Inflammatory macrophage treated with lipopolysaccharide for 1 hour (primary cell): Measurements from ENCODE around the gene ZNF598.
A peak's percentile ranks its signal among the peaks of the same experiment; 100 is the strongest.

Experiments
- DNase-seq, 2 donors: peaks; one replicate each; pipeline ENCODE4 v3.0.0-alpha.2; 2020 to 2022

The ZNF598 gene

DNA sequence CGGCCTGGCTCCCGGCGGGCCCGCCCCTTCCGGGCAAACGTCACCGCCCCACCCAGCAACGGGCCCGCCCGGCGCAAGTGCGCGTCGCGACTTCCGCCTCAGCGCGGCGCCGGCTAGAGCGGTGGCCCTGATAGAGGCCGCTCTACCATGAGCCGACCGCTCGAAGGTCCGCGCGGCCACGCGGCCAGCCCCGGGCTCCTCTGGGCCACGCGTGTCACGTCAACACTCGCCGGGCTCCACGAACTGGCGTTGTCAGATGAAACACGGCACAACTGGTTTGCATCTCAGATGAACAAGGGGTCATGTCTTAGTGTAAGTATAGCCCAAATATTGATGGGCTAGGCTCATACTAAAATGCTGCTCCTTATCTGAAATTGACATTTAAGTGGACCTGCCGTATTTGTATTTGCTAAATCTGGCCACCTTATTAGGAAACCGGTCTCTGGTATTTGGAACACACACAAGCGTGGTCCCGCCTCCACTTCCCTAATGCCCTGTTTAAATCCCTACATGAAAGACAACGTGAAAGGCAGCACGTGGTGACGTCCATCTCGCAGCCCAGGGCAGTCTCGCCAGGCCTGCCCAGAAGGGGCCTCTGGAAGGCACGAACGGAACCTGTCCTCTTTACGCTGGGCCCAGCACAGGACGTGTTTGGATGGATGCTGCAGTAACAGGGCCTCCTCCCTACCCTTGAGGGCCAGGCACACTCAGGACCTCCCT is at the start of gene ZNF598:
Gene ZNF598, minus strand, starts transcription at position 31 of the 720 bp plus-strand sequence.
- DNase-seq, result peak; percentile 80 to 87

DNA sequence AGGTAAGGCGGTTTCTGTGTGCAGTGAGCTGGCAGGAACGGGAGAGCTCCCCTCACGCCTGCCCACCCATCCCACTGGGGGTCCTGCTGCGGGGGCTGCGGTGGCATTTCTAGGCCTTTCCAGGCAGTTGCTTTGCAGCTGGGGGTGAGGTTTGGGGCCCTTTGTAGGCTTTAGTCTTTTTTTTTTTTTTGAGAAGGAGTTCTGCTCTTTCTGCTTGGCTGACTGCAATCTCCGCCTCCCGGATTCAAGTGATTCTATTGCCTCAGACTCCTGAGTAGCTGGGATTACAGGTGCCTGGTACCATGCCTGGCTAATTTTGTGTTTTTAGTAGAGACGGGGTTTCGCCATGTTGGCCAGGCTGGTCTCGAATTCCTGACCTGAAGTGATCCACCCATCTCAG is 49.3 kb upstream of the ZNF598 start:
- no peak for DNase-seq

DNA sequence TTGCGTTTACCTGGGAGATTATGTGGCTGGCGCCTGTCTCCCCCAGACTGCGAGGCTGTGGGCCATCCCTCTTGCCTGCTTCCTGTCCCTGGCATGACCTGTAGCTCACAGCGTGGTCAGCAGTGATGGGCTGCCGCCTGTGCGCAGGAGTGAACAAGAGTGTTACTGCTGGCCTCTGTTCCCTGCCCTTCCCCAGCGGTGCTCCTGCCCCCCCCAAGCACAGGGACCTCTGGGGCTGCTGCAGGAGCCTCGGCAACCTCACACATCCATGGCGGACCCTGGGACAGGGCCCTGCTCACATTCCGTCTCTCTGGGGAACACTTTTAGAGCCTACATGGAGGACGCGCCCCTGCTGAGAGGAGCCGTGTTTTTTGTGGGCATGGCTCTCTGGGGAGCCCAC is 48.8 kb upstream of the ZNF598 start:
- no peak for DNase-seq

DNA sequence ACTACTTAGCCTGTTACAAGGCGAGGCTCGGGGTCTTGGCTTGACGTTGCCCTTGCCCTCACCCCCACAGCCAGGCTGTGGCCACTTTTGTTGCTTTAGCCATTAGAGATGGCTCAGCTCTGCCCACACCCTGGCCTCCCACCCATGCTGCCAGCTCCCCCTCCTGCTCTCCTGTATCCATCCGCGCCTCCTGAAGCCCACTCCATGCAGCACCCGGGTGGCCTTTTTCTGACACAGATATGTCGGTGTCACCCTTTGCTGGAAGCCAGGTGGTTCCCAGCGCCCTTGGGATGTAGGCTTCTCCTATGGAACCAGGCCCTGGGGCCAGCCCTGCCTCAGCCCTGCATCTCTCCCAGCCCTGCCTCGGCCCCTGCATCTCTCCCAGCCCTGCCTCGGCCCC is 47.8 kb upstream of the ZNF598 start:
- no peak for DNase-seq

DNA sequence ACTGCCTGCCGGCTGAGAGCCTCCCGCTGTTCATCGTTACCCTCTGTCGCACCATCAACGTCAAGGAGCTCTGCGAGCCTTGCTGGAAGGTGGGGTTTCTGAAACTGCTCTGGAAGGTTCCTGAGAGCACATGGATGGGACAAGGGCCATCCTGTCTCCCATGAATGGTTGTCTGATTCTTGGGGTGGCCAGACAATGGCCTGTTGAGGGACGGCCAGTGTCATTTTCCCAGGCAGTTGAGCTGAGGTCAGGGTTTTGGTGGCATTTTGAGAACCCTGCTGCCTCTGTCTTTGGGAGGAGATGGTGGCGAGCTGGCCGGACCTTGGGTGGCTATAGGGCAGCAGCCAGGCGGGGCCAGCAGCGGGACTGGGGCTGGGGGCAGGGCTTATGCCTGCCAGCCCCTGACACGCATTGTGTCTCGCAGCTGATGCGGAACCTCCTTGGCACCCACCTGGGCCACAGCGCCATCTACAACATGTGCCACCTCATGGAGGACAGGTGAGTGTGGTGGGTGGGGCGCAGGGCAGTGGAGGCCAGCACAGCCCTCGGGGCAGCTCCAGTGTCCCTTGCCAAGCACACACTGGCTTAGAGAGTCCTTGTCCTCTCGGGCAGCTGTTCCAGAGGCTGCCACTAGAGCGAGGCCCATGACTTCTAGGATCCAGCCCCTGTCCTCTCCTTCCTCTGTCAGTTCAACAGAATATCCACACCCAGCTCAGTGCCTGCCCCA is 47.2 kb upstream of the ZNF598 start:
- DNase-seq, result no peak

DNA sequence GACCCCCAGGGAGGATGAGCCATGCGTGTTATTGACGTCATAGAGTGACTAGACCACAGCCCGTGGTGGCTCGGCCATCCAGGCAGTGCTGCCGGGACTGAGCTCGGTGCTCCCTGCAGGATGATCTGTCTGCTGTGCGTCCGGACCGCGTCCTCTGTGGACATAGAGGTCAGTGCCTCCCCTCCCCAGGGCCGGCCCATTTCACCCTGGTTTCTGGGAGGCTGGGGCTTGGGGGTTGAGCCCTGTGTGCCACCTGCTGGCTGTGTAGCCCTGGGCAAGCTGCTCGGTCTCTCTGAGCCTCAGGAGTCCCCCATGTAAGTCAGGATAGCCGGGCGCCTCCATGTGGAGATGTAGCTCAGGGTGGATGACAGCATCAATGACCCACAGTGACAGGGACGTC is 46.5 kb upstream of the ZNF598 start:
- DNase-seq, result no peak

DNA sequence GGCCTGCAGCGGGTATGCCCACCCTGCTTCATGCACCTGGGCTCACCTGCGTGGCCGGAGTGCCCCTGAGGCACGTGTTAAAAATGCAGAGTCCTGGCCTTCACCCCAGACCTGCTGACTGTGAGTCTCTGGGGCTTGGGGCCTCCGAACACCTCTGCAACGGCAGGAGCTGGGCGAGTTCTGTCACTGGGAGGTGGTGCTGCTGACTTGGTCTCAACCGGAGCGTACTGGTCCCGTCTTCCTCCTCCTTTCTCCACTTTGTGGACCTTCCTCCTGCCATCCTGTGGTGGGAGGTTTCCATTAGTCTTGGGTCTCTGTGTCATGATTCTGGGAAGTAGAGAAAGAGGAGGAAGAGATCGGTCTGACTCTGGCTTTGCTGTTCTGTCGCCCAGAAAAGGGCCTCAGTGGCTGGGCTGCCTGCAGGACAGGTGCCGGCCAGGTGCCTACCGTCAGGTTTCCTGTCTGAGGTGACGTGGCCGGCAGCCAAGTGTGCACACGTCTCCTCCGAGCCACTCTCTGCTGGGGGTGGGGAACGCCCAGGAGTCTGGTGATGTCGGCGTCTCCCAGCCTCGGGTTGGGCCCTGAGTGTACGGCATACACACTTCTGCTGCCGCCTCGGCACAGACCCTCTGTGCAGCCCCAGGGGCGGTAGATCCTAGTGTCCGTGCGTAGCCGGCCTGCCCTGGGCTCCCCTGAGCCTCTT is 45.1 kb upstream of the ZNF598 start:
- DNase-seq, result no peak

DNA sequence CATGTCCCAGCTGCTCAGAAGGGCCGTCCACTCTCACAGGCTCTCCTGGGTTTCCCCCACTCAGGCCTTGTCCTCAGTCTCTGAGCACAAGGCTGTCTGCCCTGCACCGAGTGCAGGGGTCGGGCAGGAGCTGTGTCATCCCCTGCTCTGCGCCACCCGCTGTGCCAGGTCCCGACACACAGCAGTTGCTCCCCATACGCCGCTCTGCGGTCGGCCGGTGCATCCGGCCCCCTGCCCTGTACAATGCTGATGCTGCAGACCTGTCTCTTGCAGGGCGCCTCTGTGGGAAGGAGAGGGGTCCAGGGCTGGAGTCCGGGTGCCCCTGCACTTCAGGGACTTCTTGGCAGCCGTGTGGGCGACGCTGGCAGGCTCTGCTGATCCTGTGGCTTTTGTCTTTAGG is 44.3 kb upstream of the ZNF598 start:
- DNase-seq, result no peak

DNA sequence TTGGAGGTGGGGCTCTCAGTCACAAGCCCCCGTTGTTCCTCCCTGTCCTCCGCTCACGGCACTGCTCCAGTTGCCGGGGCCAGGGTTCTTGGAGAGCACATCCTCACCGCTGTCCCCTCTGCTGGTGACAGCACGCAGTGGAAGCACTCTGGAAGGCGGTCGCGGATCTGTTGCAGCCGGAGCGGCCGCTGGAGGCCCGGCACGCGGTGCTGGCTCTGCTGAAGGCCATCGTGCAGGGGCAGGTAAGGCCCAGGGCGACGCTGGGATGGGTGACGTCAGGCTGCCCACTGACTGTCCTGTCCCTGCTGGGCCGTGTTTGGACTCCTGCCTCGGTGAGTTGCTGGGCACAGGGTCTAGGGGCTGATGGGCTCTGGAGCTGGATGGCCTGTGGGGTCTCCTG is 43.6 kb upstream of the ZNF598 start:
- no peak for DNase-seq

DNA sequence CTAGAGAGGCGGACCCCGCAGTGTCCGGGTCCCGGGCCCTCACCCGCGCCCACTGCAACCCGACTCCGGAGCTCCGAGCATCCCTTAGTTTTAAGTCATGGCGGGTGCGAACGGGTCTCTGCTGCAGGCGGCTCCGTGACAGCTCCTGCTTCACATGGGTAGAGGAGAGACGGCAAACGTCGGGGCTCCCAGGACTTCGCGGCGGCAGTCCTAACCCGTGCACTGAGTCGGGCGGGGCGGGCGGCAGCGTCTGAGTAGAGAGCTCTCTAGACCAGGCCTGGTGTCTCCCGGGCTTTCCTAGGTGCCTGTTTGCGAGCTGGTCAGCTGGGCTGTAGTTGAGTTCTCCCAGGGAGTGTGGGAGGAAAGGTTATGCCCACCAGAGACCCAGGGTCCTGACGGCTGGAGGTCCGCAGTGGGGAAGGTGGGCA is 38.5 kb upstream of the ZNF598 start:
- DNase-seq, result no peak

DNA sequence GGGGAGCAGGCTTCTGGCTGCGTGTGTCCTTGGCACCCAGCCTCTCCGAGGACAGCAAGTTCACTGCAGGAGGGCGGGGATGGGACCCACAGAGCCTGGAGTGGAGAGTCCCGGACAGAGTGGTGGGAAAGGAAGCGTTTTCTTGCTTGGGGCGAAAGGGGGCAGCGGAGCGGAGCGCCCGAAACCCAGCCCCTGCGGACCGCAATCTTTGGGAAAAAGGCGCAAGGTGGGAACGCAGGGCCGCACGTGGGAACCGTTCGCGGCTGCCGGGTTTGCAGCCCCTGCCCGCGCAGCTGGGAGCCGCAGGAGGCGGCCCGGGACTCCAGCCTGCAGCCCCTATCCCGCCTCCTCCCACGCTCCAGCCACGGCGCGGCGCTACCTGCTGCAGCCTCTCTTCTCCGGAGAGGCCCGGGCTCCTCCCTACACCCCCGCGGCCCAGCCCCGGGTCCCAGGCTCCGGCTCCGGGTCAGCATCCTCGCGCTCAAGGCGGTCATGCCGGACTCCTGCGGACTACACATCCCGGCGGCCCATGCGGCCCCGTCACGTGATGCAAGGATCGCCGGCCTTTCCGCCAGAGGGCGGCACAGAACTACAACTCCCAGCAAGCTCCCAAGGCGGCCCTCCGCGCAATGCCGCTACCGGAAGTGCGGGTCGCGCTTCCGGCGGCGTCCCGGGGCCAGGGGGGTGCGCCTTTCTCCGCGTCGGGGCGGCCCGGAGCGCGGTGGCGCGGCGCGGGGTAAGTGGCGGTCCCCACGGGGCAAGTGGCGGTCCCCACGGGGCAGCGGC is 37.9 kb upstream of the ZNF598 start, which contains the start of the genes NTHL1 and TSC2:
Gene NTHL1, minus strand, starts transcription at position 505 of the 786 bp plus-strand sequence. Its CDS starts 11 bp downstream, at position 494.
Gene TSC2, plus strand, starts transcription at position 656 of the 786 bp plus-strand sequence. CDS start 631 bp downstream, outside the sequence.
- DNase-seq, result peak; percentile 93 to 96

DNA sequence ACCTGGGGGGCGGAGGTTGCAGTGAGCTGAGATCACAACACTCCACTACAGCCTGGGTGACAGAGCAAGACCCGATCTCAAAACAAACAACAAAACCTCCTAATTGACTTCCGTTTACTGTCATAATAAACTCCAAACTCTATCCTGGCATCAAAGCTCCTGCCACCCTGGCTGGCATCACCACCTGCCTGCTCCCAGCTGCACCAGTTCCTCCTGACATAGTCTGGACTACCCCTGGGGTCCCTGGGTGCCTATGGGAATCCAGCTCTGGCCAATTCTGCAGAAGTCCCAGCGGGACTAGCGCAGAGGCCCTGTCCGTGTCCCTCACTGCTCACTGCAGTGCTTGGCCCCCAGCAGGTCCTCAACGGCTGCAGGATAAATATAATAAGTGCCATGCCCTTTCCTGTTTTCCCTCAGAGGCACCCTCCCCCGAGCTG is 37.3 kb upstream of the ZNF598 start:
- DNase-seq, result no peak

DNA sequence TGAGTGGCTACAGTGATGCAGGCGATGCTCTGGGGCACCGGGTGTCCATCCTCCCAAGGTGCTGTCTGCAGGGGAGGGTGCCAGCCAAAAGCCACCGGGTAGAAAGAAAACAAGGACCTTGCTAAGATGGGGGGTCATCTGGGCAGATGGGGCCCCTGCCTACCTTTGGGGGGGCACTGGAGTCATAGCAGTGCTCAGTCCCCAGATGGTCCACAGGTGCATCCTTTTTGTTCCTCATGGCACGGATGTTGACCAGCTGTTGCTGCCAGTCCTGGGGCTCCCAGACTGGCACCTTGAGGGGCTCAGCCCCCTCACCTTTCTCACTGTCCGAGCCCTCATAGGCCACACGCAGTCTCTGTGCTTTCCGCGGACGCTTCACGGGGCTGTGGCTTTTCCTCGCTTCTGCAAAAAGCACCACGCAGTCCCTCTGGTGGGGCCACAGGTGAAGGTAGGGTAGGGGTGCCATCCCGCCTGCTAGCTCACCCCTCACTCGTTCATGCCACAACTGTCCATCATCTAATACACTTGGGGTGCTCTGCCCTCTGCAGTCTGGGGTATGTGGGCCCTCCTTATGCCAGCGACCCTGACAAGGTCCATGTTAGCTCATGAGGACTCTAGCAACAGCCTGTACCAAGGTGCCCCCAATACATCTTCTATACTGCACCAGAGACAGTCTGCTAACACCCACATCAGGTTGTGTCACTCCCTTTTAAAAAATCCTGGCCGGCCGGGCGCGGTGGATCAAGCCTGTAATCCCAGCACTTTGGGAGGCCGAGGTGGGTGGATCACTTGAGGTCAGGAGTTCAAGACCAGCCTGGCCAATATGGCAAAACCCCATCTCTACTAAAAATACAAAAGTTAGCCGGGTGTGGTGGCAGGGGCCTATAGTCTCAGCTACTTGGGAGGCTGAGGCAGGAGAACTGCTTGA is 36.6 kb upstream of the ZNF598 start:
- DNase-seq, result no peak

DNA sequence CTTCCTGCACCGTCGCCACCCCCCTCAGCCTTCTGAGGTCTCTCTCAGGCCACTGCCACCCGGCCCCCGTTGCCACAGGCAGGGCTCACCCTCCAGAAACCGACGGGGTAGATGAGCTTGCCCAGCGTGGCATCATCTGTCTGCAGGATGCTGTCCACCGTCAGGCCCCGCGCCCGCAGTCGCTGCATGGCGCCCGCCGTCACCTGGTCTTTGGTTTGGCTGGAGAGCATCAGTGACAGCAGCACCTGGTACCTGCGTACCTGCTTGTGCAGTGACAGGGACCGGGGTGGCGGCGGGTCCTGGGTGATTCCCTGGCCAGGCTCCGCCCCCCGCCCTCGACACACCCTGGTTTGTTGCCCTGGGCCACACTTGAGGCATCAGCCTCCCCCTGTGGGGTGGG is 34.9 kb upstream of the ZNF598 start:
- DNase-seq, result no peak

DNA sequence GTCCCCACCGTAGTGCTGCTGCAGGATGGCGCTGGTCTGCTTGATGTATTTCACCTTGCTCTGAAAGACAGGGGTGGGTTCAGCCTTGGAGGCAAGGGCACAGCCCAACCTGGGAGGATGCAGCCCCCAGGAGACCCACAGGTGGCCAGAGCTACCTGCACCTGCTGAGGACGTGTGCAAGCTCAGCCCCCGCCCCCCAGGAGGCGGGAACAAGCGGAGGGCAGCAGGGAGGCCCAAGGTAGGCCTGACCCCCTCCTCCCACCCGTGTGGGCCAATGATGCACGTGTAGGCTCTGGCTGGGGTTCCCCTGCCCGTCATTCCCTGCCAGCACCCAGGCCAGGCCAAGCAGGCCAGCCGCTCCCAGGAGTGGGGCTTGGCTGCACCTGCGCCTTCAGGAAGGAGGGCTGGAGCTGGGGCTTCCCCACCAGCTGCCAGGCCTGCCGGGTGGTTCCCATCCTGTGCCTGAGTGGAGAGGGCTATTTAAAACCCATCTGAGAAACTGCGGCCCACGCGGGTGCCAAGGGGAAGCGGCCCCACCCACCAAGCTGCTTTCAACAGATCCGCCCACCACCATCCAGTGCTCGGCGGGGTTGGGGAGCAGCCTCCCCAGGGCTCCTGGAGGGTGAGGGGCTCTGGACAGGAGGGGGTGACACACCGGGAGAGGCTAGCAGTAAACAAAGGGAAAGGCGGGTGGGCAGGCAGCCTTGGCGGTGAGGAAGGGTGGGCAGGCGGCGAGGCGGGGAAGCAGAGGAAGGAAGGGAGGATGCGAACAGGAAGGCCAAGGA is 34.2 kb upstream of the ZNF598 start:
- DNase-seq, result peak; percentile 90 to 95

DNA sequence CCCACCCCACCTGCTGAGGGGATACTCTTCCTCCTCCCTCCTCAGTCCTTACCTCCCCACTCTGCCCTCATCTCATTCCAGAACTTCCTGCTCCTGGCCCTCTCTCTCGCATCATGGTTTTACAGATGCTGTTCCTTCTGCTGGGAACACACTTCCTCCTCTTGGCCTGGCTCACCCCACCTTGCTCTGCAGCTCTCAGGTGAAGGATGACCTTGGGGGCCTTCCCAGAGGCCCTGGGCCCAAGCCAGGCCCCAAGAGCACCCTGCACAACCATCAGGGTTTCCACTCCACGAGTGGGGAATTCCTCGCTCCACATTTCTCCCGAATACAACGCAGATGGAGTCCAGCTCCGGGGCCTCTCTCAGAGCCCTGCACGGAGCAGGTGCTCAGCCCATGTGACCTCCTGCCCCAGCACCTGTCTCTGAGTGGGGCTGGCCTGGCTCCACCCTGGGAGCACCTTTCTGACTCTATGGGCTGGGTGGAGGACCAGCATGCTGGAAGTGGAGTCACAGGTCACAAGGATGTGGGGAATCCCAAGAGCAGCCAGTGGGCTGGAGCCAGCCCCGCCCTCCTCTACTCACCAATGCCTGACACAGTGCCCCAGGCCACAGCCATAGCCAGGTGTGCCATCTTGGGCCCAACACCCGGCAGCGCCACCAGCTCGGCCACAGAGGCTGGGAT is 33.5 kb upstream of the ZNF598 start:
- DNase-seq, result peak in 1 of 2 donors; percentile 70

DNA sequence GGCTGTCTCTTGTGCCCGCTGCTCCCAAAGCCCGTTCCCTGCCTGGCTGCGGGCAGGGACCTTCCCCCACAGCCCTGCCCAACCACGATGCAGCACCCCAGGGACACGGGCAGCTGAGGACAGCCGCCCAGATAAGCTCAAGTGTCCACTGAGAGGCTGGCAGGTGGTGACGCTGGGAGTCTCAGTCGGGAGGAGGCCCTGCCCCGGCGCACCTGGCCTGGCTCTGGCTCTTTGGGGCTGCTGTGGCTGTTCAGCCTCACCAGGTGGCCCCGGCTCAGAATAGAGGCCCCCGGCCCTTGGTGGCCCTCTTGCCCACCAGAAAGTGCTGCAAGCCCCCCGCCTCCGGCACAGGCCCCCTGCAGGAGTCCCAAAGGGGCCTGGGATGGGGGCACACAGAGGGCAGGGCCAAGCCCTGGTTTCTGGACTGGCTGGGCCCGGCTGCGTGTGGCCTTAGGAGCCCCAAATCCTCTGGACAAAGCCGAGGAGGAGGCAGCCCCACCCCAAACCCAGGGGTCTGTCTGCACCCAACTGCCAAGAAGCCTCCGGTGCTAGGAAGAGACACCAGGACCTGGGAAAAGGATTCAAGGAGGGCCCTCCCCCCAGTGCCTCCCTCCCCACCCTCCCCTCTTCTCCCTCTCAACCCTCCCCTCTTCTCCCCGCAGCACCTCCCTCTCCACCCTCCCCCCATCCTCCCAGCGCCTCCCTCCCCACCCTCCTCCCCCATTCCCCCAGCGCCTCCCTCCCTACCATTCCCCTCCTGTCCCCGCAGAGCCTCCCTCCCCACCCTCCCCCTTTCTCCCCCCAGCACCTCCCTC is 32.8 kb upstream of the ZNF598 start:
- no peak for DNase-seq

DNA sequence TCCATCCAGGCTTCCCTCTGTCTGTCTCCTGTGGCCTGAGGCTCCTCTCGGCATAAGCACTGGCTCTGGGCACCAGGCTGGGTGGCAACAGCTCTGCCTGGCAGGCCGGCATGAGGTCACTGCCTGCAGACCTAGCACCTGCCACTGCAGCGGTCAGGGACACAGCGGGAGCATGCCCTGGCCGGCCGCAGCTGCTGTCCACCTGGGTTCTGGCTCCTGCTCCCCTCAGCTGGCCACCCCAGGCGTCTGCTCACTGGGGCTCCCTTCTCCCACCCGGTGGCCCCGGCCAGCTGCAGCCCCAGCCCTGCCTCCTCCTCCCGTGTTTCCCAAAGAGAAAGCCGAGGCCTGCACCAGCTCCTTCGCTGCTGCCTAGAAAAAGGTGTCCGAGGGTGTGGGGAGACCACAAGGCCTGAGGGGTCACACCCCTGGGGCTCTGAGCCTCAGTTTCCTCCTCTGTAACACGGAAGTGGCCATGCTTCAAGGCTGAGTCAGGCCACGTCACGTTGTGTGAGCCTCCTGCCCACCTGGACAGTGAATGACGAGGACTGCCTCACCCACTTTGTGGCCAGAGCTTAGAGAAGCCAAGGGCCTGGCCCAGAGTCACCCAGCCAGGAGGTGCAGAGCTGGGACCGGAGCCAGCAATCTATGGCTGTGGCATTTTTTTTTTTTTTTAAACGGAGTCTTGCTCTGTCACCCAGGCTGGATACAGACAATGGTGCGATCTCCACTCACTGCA is 31.3 kb upstream of the ZNF598 start:
- no peak for DNase-seq
